Neural progenitor cell (in vitro differentiated cells): ENCODE data around the gene YKT6. TPM values are rescaled to one million over a fixed set of nuclear protein-coding genes. Genes with fewer than 3 reads are reported as not detected.

Experiments used
- DNase-seq: peaks from one replicate; pipeline ENCODE4 v3.0.0-alpha.2; 2016; ENCODE audit warnings: low spot score
- H2AFZ ChIP-seq: fragments of 200-600 bp; sonication (generic); replicated peaks from 2 replicates; pipeline ENCODE4 v1.6.1; 2016; ENCODE audit warnings: antibody characterized with exemption
- H3F3A ChIP-seq: fragments of 200-600 bp; sonication (generic); 2 replicates; pipeline ENCODE4 v1.6.1; 2016; ENCODE audit warnings: antibody characterized with exemption, low read depth
- H3K27ac ChIP-seq: fragments of 200-600 bp; sonication (generic); 2 replicates; pipeline ENCODE4 v1.5.1; 2016; ENCODE audit warnings: mild to moderate bottlenecking
- H3K27me3 ChIP-seq: fragments of 200-600 bp; sonication (generic); 2 replicates; pipeline ENCODE4 v1.6.1; 2016; ENCODE audit warnings: mild to moderate bottlenecking, moderate library complexity
- H3K36me3 ChIP-seq: fragments of 200-600 bp; sonication (generic); 2 replicates; pipeline ENCODE4 v1.5.1; 2016
- H3K4me1 ChIP-seq: fragments of 200-600 bp; sonication (generic); 2 replicates; pipeline ENCODE4 v1.6.1; 2016; ENCODE audit warnings: mixed run types
- H3K4me2 ChIP-seq: fragments of 200-600 bp; sonication (generic); 2 replicates; pipeline ENCODE4 v1.6.1; 2016
- H3K4me3 ChIP-seq: fragments of 200-600 bp; sonication (generic); 2 replicates; pipeline ENCODE4 v1.5.1; 2016
- H3K79me2 ChIP-seq: fragments of 200-600 bp; sonication (generic); 2 replicates; pipeline ENCODE4 v1.6.1; 2016; ENCODE audit warnings: low read depth
- H3K9ac ChIP-seq: fragments of 200-600 bp; sonication (generic); 2 replicates; pipeline ENCODE4 v1.6.1; 2016
- H3K9me3 ChIP-seq: fragments of 200-600 bp; sonication (generic); 2 replicates; pipeline ENCODE4 v1.5.1; 2016; ENCODE audit warnings: low read depth
- H4K20me1 ChIP-seq: fragments of 200-600 bp; sonication (generic); 2 replicates; pipeline ENCODE4 v1.6.1; 2016; ENCODE audit warnings: low read depth
- H3K27ac Mint-ChIP-seq: 3 replicates; pipeline ENCODE4 v1.8.0; 2021; ENCODE audit warnings: mixed read lengths
- H3K27me3 Mint-ChIP-seq: 2 replicates; pipeline ENCODE4 v1.8.0; 2022; ENCODE audit warnings: low read depth, mild to moderate bottlenecking, inconsistent platforms, moderate library complexity, mixed read lengths; ENCODE audit not compliant: insufficient read depth
- H3K36me3 Mint-ChIP-seq: 3 replicates; pipeline ENCODE4 v1.8.0; 2021; ENCODE audit warnings: mixed read lengths
- H3K4me1 Mint-ChIP-seq: 3 replicates; pipeline ENCODE4 v1.8.0; 2021; ENCODE audit warnings: mixed read lengths
- H3K4me3 Mint-ChIP-seq: 3 replicates; pipeline ENCODE4 v1.8.0; 2021; ENCODE audit warnings: mild to moderate bottlenecking, moderate library complexity, mixed read lengths
- H3K9me3 Mint-ChIP-seq: 3 replicates; pipeline ENCODE4 v1.8.0; 2020; ENCODE audit warnings: mixed read lengths
- EZH2 ChIP-seq: fragments of 200-600 bp; sonication (generic); IDR thresholded peaks from 2 replicates; pipeline ENCODE4 v1.6.1; 2017; ENCODE audit warnings: antibody characterized with exemption, mild to moderate bottlenecking, moderate library complexity
- EZH2phosphoT487 ChIP-seq: fragments of 200-600 bp; sonication (generic); IDR thresholded peaks from 2 replicates; pipeline ENCODE4 v1.6.1; 2017; ENCODE audit warnings: antibody characterized with exemption
- total RNA-seq: library from RNA; depleted of rRNA; stranded (reverse); fragments of >200 nt; gene quantifications from 2 replicates; pipeline ENCODE4 v1.2.3, GENCODE V29; 2015; ENCODE audit warnings: low replicate concordance
- TF ChIP-seq, protein P1 (sequence below): fragments of 200-600 bp; sonication (generic); IDR thresholded peaks from 2 replicates; pipeline ENCODE4 v1.5.1; 2017; ENCODE audit warnings: antibody characterized with exemption, mild to moderate bottlenecking

Gene YKT6
- total RNA-seq, 1 donor from 2014 or later: 43.8 TPM

DNA sequence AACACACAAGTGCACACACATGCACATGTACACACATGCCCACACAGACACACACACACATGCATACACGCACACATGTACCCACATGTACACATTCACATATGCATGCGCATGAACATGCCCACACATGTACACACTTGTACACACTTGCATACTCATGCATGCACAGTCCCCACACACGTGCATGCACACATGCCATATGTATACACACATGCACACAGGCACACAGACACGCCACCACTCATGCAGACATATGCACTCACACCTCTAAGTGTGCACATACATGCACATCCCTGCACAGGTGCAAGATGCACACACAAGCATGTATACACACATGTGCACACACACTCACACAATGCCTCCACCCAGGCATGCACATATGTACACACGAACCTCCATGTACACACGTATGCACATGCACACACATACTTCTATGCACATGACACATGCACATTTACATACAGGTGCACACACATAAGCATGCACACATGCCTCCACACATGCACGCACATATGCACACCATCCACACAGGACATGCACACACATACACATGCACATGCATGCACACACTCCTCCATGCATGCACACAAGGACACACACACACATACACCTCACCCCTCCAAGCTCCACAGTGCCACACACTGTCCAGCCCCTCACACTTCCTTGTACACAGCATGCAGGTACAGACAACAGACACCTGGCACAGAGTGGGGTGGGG, 45.8 kb downstream of the YKT6 start:
- Mint-ChIP-seq H3K4me3 (no peak overlapping the region), H3K36me3 (no peaks in the 10 kb centered on the region), H3K27ac (no peak overlapping the region), H3K27me3 (peaks cover 8% of the 10 kb centered on the region), H3K4me1 (no peaks in the 10 kb centered on the region), H3K9me3 (no peaks in the 10 kb centered on the region)
- no peaks in the 10 kb centered on the region for H3K9me3 ChIP-seq
- H4K20me1 ChIP-seq: no peaks in the 10 kb centered on the region
- H3F3A ChIP-seq: no peaks in the 10 kb centered on the region
- no peaks in the 10 kb centered on the region for H3K4me1 ChIP-seq
- H3K79me2 ChIP-seq: no peaks in the 10 kb centered on the region
- no peak overlapping the region for H3K4me3 ChIP-seq
- H3K27me3 ChIP-seq: no peaks in the 10 kb centered on the region
- H3K9ac ChIP-seq: no peak overlapping the region
- H3K4me2 ChIP-seq: no peak overlapping the region
- no peak for DNase-seq
- no peak for TF ChIP-seq EZH2phosphoT487
- TF ChIP-seq, protein P1, sequence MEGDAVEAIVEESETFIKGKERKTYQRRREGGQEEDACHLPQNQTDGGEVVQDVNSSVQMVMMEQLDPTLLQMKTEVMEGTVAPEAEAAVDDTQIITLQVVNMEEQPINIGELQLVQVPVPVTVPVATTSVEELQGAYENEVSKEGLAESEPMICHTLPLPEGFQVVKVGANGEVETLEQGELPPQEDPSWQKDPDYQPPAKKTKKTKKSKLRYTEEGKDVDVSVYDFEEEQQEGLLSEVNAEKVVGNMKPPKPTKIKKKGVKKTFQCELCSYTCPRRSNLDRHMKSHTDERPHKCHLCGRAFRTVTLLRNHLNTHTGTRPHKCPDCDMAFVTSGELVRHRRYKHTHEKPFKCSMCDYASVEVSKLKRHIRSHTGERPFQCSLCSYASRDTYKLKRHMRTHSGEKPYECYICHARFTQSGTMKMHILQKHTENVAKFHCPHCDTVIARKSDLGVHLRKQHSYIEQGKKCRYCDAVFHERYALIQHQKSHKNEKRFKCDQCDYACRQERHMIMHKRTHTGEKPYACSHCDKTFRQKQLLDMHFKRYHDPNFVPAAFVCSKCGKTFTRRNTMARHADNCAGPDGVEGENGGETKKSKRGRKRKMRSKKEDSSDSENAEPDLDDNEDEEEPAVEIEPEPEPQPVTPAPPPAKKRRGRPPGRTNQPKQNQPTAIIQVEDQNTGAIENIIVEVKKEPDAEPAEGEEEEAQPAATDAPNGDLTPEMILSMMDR: no peak
- no peak for TF ChIP-seq EZH2
- no peaks in the 10 kb centered on the region for H3K36me3 ChIP-seq
- no peak overlapping the region for H3K27ac ChIP-seq
- no peak overlapping the region for H2AFZ ChIP-seq

DNA sequence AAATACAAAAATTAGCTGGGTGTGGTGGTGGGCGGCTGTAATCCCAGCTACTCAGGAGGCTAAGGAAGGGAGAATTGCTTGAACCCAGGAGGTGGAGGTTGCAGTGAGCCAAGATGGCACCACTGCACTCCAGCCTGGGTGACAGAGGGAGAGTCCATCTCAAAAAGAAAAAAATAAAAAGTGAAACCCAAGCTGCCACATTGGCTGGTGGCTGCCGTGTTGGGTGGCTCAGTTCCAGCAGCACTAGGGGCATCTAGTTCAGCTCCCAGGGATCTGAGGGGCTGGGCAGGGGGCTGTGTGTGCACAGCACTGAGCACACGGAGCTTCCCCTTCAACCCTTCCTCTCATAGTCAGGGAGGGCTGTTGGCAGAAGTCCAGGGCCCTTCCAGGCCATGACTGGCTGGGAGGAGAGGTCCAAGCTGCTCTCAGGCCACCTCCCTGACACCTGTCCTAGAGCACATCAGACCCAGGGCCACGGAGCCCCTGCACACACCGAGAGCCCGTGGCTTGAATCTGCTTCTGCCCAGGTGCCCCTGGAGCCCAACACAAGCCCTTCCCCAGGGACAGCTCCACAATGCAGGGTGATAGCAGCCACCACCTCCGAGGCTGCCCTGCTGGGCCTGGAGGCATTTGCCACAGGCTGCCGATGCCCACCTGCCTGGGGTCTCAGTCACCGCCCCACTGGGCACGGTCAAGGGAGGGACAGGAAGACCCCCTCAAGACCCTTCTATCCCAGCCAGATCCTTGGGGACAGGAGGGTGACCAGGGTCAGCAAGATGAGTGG, 47.3 kb downstream of the YKT6 start:
- no peak for DNase-seq
- Histone ChIP-seq H4K20me1 (no peaks in the 10 kb centered on the region), H2AFZ (no peak overlapping the region), H3K9ac (no peak overlapping the region), H3K4me3 (no peak overlapping the region), H3K9me3 (no peaks in the 10 kb centered on the region), H3K36me3 (no peaks in the 10 kb centered on the region), H3K4me1 (no peaks in the 10 kb centered on the region), H3K4me2 (no peak overlapping the region), H3F3A (no peaks in the 10 kb centered on the region), H3K27me3 (no peaks in the 10 kb centered on the region), H3K79me2 (no peaks in the 10 kb centered on the region), H3K27ac (no peak overlapping the region)
- Mint-ChIP-seq H3K9me3 (no peaks in the 10 kb centered on the region), H3K36me3 (no peaks in the 10 kb centered on the region), H3K4me1 (no peaks in the 10 kb centered on the region), H3K4me3 (no peak overlapping the region), H3K27ac (no peak overlapping the region), H3K27me3 (peaks cover 8% of the 10 kb centered on the region)
- TF ChIP-seq, protein P1: no peak
- TF ChIP-seq EZH2phosphoT487 (no peak), EZH2 (no peak)

DNA sequence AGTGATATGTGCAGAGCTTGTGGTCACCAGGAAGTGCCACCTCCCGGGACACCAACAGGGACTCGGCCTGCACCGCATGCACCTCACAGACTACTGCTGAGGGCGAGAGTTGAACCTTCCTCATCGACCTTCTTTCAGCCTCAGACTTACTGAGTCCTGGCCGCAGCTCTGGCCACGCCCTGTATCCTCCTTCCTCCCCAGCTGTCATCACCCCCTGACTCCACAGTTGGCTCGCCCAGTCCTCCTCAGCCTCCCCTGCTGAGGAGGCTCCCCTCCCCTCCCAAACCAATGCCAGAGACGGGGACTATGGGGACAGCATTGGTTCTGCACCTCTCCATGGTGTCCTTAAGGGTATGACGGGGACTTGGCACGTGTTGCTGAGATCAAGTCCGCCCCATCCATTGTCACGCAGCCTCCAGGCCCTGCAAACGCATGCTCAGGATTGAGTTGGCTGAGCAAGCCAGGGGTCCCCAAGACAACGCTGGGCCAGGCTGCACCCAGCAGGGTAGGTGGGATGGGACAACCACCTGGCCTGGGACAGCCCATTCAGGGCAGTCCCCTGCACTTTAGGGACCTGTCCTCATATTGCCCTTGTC, 49.0 kb downstream of the YKT6 start:
- no peak for DNase-seq
- no peaks in the 10 kb centered on the region for H3K9me3 ChIP-seq
- Mint-ChIP-seq H3K27me3 (peaks cover 8% of the 10 kb centered on the region), H3K4me1 (no peaks in the 10 kb centered on the region), H3K9me3 (peaks cover 4% of the 10 kb centered on the region), H3K36me3 (no peaks in the 10 kb centered on the region), H3K4me3 (no peak overlapping the region), H3K27ac (no peak overlapping the region)
- H3K27ac ChIP-seq: no peak overlapping the region
- no peak overlapping the region for H3K4me2 ChIP-seq
- no peaks in the 10 kb centered on the region for H4K20me1 ChIP-seq
- no peak overlapping the region for H3K4me3 ChIP-seq
- H3F3A ChIP-seq: no peaks in the 10 kb centered on the region
- no peak overlapping the region for H3K9ac ChIP-seq
- no peak for TF ChIP-seq EZH2
- TF ChIP-seq, protein P1: no peak
- H3K36me3 ChIP-seq: no peaks in the 10 kb centered on the region
- H3K79me2 ChIP-seq: no peaks in the 10 kb centered on the region
- H3K27me3 ChIP-seq: no peaks in the 10 kb centered on the region
- no peaks in the 10 kb centered on the region for H3K4me1 ChIP-seq
- no peak overlapping the region for H2AFZ ChIP-seq
